ENCODE results near the gene ETS1. TPM values are rescaled to one million over a fixed set of nuclear protein-coding genes. Genes with fewer than 3 reads are reported as not detected.

The ETS1 gene
- total RNA-seq, 1 experiment from 2014 or later = 29.9 TPM

DNA sequence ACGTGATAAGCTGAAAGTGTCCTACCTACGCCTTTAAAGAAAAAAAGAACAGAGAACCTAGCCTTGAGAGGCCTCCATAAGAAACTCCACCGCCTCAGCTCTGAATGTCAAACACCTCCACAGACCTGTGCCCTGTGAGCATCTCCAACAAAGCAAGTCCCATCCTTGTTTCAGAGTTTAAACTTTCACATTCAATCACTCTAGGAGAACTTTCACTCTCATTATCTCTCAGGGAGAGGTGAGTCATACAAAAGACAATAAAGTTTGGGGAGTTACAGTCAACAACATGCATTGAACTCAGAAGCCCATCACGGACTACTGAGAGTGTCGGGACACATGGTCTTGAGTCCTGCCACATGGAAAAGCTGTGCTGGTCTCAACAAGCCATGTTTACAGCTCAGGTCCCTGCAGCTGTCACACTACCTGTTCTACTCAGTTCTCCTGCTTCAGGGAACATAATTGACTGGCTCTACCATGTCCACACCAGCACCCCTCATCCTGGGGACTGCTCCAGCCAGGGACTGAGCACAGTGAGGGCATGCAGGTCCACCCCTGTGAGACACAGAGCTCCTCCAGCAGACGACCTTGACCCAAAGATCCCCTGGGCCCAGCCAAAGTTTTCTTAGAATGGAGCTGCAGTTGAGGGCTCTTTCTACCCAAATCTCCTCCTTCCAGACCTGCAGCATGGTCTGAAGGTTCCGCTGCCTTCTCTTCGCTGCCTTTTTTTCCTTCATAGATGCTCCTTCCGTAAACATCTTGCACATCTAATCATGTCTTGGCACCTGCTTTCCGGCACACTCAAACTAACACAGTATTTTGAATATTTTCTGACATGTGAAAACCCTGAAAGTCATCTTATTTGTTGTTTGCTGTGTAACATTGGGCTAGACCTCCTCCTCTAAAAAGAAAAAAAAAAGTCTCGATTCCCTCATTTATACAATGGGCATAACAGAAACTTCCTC lies 114.9 kb downstream of the ETS1 start:
- H3K56ac ChIP-seq (ENCODE audit: insufficient read length, low read depth, low read length) = no peak overlapping the region
- no peak overlapping the region for H2BK20ac ChIP-seq (ENCODE audit: low read depth, low read length, poor library complexity, severe bottlenecking)
- no peaks in the 10 kb centered on the region for H3K27me3 ChIP-seq (ENCODE audit: insufficient read depth, low read length)
- H3K79me2 ChIP-seq (ENCODE audit: insufficient read depth, low read length) = no peaks in the 10 kb centered on the region
- H3K23ac ChIP-seq (ENCODE audit: insufficient read length, low read depth, low read length) = no peak overlapping the region
- no peak for TF ChIP-seq CTCF (conservative IDR thresholded peaks at IDR 0.05)
- no peak overlapping the region for H3K27ac Mint-ChIP-seq
- H3K27ac ChIP-seq (ENCODE audit: insufficient read length, low read depth, low read length) = no peak overlapping the region
- H2AK5ac ChIP-seq (ENCODE audit: insufficient read length, low read length) = no peak overlapping the region
- H3K9ac ChIP-seq (ENCODE audit: extremely low read depth, insufficient read length, low read length) = no peak overlapping the region
- no peak overlapping the region for H3K4ac ChIP-seq (ENCODE audit: low read depth, low read length)
- H3K27me3 Mint-ChIP-seq (ENCODE audit: low read depth) = no peaks in the 10 kb centered on the region
- no peak overlapping the region for H4K91ac ChIP-seq (ENCODE audit: insufficient read length, low read depth, low read length)
- H2BK15ac ChIP-seq (ENCODE audit: low read depth, low read length) = no peak overlapping the region
- no peak overlapping the region for H3T11ph ChIP-seq (ENCODE audit: low read length)
- no peak overlapping the region for H4K8ac ChIP-seq (replicated peaks; ENCODE audit: insufficient read length, low read depth, low read length)
- H3K4me1 ChIP-seq (ENCODE audit: insufficient read depth, low read length) = no peaks in the 10 kb centered on the region
- DNase-seq = no peak
- H3K18ac ChIP-seq (ENCODE audit: insufficient read length, low read depth, low read length) = no peak overlapping the region
- H3K4me1 Mint-ChIP-seq = peaks cover 14 to 15% of the 10 kb centered on the region in 2 experiments
- no peak overlapping the region for H3K4me3 Mint-ChIP-seq
- no peaks in the 10 kb centered on the region for H3K9me3 ChIP-seq (ENCODE audit: control insufficient read depth, low read depth, low read length)
- no peak overlapping the region for H2AFZ ChIP-seq (ENCODE audit: low read length)
- no peak overlapping the region for H2BK5ac ChIP-seq (ENCODE audit: insufficient read length, low read length)
- no peak overlapping the region for H2BK12ac ChIP-seq (ENCODE audit: insufficient read length, low read depth, low read length)
- H3K9me3 Mint-ChIP-seq = no peaks in the 10 kb centered on the region
- no CpG with 5 or more reads among the region's 11 CpGs for WGBS (ENCODE audit: extremely low coverage, insufficient read length, low lambda C conversion rate)
- no peaks in the 10 kb centered on the region for H4K20me1 ChIP-seq (ENCODE audit: control insufficient read depth, insufficient read depth, insufficient read length)
- H3K79me1 ChIP-seq (ENCODE audit: insufficient read depth, low read depth, low read length, poor library complexity, severe bottlenecking) = peaks cover 3% of the 10 kb centered on the region
- H3K4me2 ChIP-seq (ENCODE audit: insufficient read depth, insufficient read length, low read length) = no peak overlapping the region
- no peaks in the 10 kb centered on the region for H3K23me2 ChIP-seq (ENCODE audit: insufficient read length, low read depth, low read length, poor library complexity, severe bottlenecking)
- no peak overlapping the region for H2BK120ac ChIP-seq (ENCODE audit: low read depth, low read length, poor library complexity, severe bottlenecking)
- H3K14ac ChIP-seq (ENCODE audit: insufficient read depth, low read length) = no peak overlapping the region
- H3K36me3 Mint-ChIP-seq (ENCODE audit: insufficient read depth in 1 of 3, low read depth in 3 of 3) = peaks cover 0 to 14% (median 0%) of the 10 kb centered on the region in 3 experiments; a peak in 3 of 7 replicates
- no peak overlapping the region for H4K5ac ChIP-seq (ENCODE audit: insufficient read length, low read depth, low read length)

Measured in H9 (cell line).